ENCODE data around the gene NPC2. TPM values are rescaled to one million over a fixed set of nuclear protein-coding genes. Genes with fewer than 3 reads are reported as not detected.

The NPC2 gene
- total RNA-seq, 1 donor: 166 TPM

DNA sequence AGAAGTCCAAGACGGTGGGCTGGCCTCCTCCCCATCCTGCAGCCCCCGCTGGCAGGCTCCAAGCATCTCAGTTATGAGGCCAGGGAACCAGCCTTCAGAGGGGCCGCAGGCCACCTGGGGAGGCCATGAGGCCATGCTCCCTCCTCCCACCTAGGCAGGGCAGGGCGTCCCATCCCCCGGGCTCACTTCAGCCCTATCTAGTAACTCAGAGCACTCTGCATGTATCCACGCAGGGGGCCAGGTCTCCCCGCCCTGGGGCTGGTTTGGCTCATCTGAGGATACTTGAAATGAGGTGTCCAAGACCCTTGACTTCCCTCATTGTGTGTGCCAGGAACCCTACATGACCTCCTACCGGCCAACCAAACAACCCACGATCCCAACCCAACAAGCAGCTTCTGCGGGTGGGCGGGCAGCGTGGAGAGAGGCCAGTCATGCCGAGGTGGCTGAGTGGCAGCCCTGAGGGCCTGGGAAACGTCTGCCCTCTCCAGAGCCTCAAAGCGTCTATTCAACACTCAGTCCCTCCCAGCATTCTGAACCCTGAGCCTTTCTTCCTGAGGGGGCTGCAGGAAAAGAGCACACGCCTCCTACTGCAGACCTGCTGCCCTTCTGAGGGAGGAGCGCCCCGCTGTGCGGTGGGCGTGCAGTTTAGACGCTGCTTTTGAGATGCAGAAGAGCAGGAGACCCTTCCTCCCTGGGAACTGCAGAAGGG is 17.3 kb upstream of the NPC2 start:
- no peaks in the 10 kb centered on the region for H3K27me3 ChIP-seq (ENCODE audit: insufficient read depth, low read length)
- peaks cover 15% of the 10 kb centered on the region for H3K4me1 ChIP-seq (ENCODE audit: insufficient read depth, low read length)
- no peaks in the 10 kb centered on the region for H3K9me3 ChIP-seq (ENCODE audit: low read depth, low read length)
- no peak overlapping the region for H3K4me3 ChIP-seq (ENCODE audit: low read length)

DNA sequence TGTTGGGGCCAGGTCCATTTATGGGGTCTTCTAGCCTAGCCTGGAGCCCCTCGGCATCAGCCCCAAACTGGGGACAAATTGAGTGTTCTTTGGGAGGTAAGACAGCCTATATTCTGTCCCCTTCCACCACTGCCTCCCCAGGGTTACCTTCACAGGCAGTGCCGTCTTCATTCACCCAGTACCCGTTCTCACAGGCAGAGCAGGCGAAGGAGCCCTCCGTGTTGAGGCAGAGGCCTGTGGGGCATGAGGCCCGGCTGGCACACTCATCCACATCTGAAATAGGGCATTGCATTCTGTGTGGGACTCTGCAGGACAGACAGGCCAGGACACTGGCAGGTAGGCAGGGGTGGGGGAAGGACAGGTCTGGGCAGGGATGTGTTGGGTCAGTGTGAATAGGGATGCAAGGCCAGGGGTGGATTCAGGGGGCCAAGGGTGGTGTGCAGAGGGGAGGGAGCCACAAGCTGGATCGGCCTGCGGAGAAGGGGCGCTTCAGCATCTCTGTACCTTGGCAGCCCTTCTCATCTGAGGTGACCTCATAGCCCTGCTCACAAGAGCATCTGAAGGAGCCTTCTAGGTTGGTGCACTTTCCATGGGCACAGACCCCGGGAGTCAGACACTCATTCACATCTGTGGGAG is 16.6 kb upstream of the NPC2 start:
- Histone ChIP-seq H3K27me3 (ENCODE audit: insufficient read depth, low read length) (no peaks in the 10 kb centered on the region), H3K4me1 (ENCODE audit: insufficient read depth, low read length) (peaks cover 8% of the 10 kb centered on the region), H3K9me3 (ENCODE audit: low read depth, low read length) (no peaks in the 10 kb centered on the region), H3K4me3 (ENCODE audit: low read length) (no peak overlapping the region)

DNA sequence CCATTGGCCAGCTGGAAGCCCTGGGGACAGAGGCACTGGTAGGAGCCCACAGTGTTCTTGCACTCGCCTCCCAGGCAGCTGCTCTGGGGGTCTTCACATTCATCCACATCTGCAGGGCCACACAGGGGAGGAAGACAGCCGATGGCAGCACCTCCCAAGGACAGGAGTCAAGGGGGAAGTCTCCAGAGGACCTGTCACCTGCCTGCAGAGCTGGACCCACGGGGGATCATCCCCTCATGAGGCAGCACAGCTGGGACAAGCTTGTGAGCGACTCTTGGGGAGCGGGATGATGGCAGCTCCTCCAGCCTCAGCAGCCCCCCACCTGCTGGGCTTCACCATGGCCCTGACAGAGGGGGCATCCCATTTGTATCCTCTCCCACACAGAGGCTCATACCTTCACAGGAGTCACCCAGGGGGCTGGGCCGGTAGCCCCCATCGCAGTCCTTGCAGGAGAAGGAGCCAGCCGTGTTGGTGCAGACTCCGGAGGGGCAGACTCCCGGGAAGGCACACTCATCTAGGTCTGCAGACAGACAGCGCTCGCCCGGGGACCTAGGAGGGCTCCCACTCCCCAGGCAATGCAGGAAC is 15.8 kb upstream of the NPC2 start:
- Histone ChIP-seq H3K9me3 (ENCODE audit: low read depth, low read length) (no peaks in the 10 kb centered on the region), H3K4me3 (ENCODE audit: low read length) (no peak overlapping the region), H3K27me3 (ENCODE audit: insufficient read depth, low read length) (no peaks in the 10 kb centered on the region), H3K4me1 (ENCODE audit: insufficient read depth, low read length) (peaks cover under 1% of the 10 kb centered on the region)

DNA sequence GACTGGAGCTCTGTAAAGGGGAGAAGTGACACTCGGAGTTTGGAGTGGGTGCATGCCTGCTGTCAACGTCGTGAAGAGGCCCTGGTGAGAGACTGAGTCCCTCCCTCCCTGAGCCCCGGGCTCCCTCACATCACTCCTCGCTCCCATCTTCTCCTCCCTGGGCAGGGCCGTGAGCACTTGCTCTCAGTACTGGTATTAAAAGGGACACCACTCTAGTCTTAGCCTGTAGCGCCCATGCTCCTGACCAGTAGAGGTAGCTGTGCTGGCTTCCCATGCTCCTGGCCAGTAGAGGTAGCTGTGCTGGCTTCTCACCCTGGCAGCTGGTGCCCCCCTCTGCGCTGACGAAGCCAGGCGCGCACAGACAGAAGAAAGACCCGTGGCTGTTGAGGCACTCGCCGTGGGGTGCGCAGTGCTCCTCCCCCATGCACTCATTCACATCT is 15.2 kb upstream of the NPC2 start:
- Histone ChIP-seq H3K9me3 (ENCODE audit: low read depth, low read length) (no peaks in the 10 kb centered on the region), H3K4me3 (ENCODE audit: low read length) (no peak overlapping the region), H3K4me1 (ENCODE audit: insufficient read depth, low read length) (no peaks in the 10 kb centered on the region), H3K27me3 (ENCODE audit: insufficient read depth, low read length) (no peaks in the 10 kb centered on the region)

DNA sequence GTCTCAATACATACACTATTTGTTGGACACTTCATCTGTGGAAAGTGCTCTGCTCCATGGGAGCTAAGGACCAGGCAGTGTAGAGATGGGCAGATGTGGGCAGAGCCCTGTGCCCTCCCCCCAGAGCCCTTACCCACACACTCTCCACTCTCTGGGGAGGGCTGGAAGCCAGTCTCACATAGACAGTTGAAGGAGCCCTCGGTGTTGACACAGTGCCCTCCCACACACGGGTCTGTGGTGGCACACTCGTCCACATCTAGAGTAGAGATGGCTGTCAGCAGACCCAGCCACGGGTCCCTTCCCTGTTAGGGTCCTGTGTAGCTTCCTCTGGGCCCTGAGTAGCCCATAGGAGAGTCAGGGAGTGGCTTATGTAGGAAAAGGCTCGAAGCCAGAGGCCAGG is 14.7 kb upstream of the NPC2 start:
- Histone ChIP-seq H3K27me3 (ENCODE audit: insufficient read depth, low read length) (no peaks in the 10 kb centered on the region), H3K4me1 (ENCODE audit: insufficient read depth, low read length) (no peaks in the 10 kb centered on the region), H3K9me3 (ENCODE audit: low read depth, low read length) (no peaks in the 10 kb centered on the region), H3K4me3 (ENCODE audit: low read length) (no peak overlapping the region)

DNA sequence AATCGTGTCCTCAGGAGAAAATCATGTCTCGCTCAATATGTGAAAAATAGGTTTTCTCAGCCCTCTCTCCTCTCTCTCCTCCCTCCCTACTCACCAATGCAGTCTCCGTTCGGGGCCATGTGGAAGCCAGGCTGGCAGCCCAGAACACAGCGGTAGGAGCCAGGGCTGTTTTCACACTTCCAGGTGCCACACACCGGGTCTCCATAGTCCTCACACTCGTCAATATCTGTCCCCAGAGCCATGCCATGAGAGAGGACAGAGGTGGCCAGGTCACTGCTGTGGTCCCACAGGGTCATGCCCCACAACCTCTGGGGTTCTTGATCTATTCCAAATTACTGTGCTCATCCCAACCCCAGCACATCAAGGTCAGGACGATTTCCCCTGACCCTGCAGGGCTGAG is 14.0 kb upstream of the NPC2 start:
- no peak overlapping the region for H3K4me3 ChIP-seq (ENCODE audit: low read length)
- H3K27me3 ChIP-seq (ENCODE audit: insufficient read depth, low read length): no peaks in the 10 kb centered on the region
- H3K4me1 ChIP-seq (ENCODE audit: insufficient read depth, low read length): no peaks in the 10 kb centered on the region
- no peaks in the 10 kb centered on the region for H3K9me3 ChIP-seq (ENCODE audit: low read depth, low read length)

DNA sequence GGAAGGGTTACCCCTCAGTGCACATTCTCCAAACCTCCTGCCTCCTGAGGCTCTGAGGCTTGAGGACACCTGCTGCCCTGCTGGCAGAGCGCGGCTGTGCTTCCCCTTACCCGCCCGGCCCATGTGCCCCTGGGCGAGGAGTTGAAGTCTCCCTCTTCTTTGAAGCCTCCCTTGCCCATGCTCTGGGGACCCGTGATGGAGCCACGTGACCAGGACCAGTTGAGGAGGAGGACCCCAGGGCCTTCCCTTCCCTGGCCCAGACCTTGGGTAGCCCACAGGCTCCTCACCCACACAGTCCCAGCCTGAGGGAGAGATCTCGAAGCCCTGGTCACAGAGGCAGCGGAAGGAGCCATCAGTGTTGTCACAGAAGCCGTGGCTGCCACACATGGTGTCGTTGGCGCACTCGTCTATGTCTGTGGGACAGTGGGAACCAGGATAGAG is 13.3 kb upstream of the NPC2 start:
- Histone ChIP-seq H3K9me3 (ENCODE audit: low read depth, low read length) (no peaks in the 10 kb centered on the region), H3K4me3 (ENCODE audit: low read length) (no peak overlapping the region), H3K4me1 (ENCODE audit: insufficient read depth, low read length) (no peaks in the 10 kb centered on the region), H3K27me3 (ENCODE audit: insufficient read depth, low read length) (no peaks in the 10 kb centered on the region)

DNA sequence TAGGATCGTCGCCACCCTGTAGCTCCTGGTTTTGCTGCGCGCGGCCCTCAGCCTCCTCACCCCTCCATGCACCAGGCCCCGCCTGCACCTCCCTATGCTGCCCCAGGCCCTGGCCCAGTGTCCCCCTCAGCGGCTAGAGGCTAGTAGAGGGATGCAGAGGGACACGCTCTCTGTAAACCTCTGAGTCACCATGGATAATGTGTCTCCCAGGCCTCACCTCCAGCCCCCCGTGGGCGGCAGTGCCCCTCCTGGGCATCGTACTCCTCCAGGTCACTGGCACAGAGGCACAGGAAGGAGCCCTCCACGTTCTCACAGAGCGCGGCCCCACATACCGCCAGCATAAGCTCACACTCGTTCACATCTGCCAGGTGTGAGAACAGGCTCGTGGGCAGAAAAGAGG is 12.7 kb upstream of the NPC2 start:
- no peak overlapping the region for H3K4me3 ChIP-seq (ENCODE audit: low read length)
- no peaks in the 10 kb centered on the region for H3K9me3 ChIP-seq (ENCODE audit: low read depth, low read length)
- H3K27me3 ChIP-seq (ENCODE audit: insufficient read depth, low read length): no peaks in the 10 kb centered on the region
- H3K4me1 ChIP-seq (ENCODE audit: insufficient read depth, low read length): no peaks in the 10 kb centered on the region

DNA sequence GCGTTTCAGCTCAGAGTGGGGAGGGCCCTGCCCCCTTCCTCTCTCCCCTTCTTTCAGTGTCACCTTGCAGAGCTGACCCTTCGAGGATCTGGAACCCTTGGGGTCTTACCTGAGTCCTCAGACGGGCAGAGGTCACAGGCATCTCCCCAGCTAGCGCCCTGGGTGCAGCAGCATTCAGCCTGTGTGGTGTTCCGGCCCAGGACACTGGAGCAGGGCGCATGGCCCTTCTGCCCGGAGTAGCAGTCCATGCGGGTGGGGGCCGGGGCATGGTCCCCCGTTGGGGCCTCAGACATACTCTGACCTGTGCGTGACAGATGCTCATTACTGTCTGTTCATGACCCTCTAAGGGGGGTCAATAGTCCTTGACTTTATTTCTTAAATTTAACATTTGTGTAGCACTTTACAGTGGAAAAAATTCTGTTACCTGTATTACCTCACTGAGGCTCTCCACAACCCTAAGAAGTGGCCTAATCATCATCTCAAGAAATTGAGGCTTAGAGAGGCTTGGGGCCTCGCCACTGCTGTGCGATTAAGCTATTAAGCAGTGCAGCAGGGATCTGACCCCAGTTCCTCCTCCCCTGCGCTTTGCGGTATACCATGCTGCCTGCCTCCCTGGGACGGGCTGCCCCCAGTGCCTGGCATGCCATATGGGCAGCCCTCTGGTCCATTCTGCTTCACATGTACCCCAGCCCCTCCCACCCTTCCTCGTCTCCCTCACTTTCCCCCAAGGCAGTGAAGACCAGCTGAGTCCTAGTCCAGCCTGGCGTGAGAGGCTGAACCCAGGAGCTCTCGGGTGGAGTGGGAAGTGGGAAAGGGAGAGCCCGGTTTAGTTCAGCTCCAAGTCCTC is 12.0 kb upstream of the NPC2 start:
- H3K4me3 ChIP-seq (ENCODE audit: low read length): no peak overlapping the region
- H3K4me1 ChIP-seq (ENCODE audit: insufficient read depth, low read length): no peaks in the 10 kb centered on the region
- H3K27me3 ChIP-seq (ENCODE audit: insufficient read depth, low read length): no peaks in the 10 kb centered on the region
- H3K9me3 ChIP-seq (ENCODE audit: low read depth, low read length): no peaks in the 10 kb centered on the region

DNA sequence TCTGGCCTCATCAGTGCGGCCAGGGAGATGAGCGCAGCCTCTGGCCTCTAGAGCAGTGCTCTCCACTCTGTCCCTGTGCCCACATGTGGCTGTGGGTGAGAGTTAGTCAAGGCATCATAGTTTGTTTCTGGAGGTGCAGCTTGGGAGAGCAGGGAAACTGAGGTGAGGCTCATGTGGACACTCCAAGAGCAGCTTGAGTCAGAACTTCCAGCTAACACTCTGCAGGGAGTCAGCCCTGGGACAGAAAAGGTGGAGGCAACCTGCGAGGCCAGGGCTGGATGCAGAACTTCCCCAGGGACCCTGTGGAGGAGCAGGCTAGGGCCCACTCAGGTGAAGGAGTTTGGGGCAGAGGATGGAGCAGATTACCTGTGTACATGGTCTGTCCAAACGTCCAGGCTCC is 11.3 kb upstream of the NPC2 start:
- H3K4me1 ChIP-seq (ENCODE audit: insufficient read depth, low read length): no peaks in the 10 kb centered on the region
- no peaks in the 10 kb centered on the region for H3K9me3 ChIP-seq (ENCODE audit: low read depth, low read length)
- H3K4me3 ChIP-seq (ENCODE audit: low read length): no peak overlapping the region

DNA sequence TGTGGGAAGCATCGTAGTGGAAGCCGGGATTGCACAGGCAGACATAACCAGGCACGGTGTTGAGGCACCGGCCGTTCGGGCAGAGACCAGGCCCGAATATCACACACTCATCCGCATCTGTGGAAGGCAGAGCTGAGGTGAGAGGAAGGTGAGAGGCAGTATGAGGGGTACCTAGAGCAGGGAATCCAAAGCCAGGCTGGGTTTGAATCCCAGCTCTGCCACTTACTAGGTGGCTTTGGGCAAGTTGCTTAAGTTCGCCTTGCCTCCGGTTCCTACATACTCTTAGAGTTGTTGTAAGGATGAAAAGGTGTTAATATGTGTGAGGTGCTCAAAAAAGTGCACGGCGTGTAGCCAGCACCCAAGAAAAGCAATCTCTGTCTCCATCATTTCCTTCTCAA is 10.8 kb upstream of the NPC2 start:
- H3K27me3 ChIP-seq (ENCODE audit: insufficient read depth, low read length): no peaks in the 10 kb centered on the region
- H3K4me1 ChIP-seq (ENCODE audit: insufficient read depth, low read length): no peaks in the 10 kb centered on the region
- no peak overlapping the region for H3K4me3 ChIP-seq (ENCODE audit: low read length)
- H3K9me3 ChIP-seq (ENCODE audit: low read depth, low read length): no peaks in the 10 kb centered on the region

More for the DNA sequence above, 11.3 kb upstream of the NPC2 start:
- no peaks in the 10 kb centered on the region for H3K27me3 ChIP-seq (ENCODE audit: insufficient read depth, low read length)

DNA sequence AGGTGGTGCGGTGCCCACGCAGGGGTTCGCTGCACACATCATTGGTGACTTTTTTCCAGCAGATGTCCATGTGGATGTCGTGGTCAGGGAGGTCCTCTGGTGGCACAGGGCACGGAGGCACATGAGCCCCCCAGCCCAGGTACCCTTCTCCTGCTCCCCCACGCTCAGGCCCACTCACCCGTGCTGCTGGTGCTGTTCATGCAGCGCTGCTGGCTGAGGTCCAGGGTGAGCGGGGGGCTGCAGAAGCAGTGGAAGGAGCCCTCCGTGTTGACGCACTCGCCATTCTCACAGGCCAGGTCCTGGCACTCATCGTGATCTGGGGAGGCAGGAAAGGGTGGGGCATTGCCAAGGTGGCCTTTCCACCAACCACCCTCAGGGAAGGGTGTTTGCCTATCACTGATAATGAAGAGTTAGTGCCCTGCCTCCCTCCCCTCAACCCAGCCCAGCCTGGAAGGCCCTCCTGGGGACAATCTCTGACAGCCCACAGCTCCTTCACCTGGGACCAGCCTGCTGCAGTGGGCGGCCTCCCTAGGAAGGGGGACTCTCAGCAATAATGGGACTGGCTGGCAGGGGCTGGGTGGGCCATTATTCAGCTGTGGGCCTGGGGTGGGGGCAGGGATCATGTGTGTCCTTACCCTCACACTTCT is 10.3 kb upstream of the NPC2 start:
- no peak overlapping the region for H3K4me3 ChIP-seq (ENCODE audit: low read length)
- H3K4me1 ChIP-seq (ENCODE audit: insufficient read depth, low read length): no peaks in the 10 kb centered on the region
- H3K27me3 ChIP-seq (ENCODE audit: insufficient read depth, low read length): no peaks in the 10 kb centered on the region
- H3K9me3 ChIP-seq (ENCODE audit: low read depth, low read length): no peaks in the 10 kb centered on the region

DNA sequence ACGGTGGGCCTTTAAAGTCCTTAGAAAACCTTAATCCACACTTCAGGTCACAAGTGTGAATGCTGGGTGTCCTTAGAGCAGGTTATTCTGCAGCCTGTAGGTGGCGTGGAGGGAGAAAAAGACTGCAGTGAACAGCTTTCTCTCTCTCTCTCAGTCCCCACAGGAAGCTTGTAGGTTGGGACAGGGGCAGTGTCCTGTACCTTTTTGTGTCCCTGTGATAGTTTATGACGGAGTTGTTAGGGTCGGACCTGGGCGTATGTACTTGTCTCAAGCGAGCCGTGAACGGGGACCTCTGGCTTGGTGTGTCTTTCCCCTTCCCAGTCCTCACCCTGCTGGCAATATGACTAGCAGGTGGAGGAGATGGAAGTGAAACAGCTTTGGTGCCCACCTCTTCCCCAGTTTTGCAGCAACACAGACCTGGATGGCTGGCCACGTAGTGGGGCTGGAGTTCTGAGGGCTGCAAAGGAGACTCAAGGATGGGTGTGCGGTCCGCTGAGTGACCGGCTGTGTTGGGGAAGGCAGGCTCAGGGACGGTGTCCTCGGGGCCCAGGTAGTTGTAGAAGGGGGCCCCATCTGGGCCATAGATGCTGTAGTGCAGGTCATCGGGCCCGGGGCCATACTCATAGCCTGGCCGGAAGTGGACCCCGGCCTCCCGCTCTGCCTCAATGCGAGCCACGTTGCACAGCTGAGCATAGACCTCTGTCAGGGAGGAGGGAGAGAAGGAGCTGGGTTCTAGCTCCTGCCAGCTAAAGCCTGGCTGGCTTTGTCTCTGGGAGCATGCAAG is 9.3 kb upstream of the NPC2 start:
- no peaks in the 10 kb centered on the region for H3K4me1 ChIP-seq (ENCODE audit: insufficient read depth, low read length)
- no peaks in the 10 kb centered on the region for H3K9me3 ChIP-seq (ENCODE audit: low read depth, low read length)
- no peaks in the 10 kb centered on the region for H3K27me3 ChIP-seq (ENCODE audit: insufficient read depth, low read length)
- no peak overlapping the region for H3K4me3 ChIP-seq (ENCODE audit: low read length)

DNA sequence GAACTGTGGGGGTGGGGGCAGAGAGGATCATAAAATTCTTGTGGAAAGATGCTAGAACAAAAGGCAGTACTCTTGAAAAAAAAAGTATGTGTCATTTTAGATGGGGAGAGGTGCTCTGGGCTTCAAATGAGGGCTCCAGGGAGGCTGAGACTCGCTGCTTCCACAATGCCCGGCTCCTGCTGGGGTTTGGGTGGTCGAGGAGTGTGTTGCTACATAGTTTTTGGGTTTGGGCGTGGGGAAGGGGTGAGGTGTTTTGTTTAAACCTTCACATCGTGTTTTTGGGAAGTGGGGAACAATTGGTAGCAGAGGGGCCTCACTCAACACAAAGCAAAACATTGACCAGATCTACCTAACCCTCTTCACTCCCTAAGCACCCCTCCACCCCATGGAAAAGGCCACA is 8.6 kb upstream of the NPC2 start:
- no peaks in the 10 kb centered on the region for H3K9me3 ChIP-seq (ENCODE audit: low read depth, low read length)
- no peaks in the 10 kb centered on the region for H3K27me3 ChIP-seq (ENCODE audit: insufficient read depth, low read length)
- no peaks in the 10 kb centered on the region for H3K4me1 ChIP-seq (ENCODE audit: insufficient read depth, low read length)

More for the DNA sequence above, 8.6 kb upstream of the NPC2 start:
- no peak overlapping the region for H3K4me3 ChIP-seq (ENCODE audit: low read length)

All from mononuclear cell (primary cell).